GM23248 (cell line): ENCODE data around the gene TRIM17.

ENCODE experiments used
- EZH2 ChIP-seq: fragments of 200-600 bp; sonication (generic); IDR thresholded peaks from 2 replicates; pipeline ENCODE4 v1.6.1; 2018; ENCODE audit warnings: antibody characterized with exemption, mild to moderate bottlenecking; ENCODE audit not compliant: insufficient read depth, poor library complexity, severe bottlenecking
- EZH2phosphoT487 ChIP-seq: fragments of 200-600 bp; sonication (generic); IDR thresholded peaks from 2 replicates; pipeline ENCODE4 v1.6.1; 2018; ENCODE audit warnings: antibody characterized with exemption, moderate library complexity, mild to moderate bottlenecking, low read depth; ENCODE audit not compliant: insufficient read depth

DNA sequence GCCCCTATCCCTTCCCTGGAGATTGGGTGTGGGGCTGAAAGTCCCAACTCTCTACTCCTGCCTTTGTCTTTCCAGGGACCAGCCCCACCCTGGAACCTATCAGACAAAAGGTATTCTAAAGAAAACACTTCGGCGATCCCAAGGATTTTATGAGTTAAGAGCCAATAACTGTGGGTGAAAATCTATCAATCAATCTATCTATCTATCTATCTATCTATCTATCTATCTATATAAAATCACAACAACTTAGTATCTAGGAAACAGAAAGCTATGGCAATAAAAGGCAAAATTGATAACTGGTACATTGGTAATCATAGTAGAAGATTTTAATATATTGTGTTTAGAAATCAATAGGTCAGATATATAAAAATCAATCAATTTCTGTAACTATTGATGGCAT lies 32.9 kb downstream of the TRIM17 start:
- TF ChIP-seq EZH2 (no peak), EZH2phosphoT487 (no peak)
